Testis (tissue), 2 donors: ENCODE measurements around the gene HIGD2A.

Experiments
- POLR2A ChIP-seq: fragments of 450-650 bp; IDR thresholded peaks from one replicate; pipeline ENCODE4 v1.6.1; 2017; ENCODE audit warnings: antibody characterized with exemption, mild to moderate bottlenecking, moderate library complexity
- TF ChIP-seq, protein P1 (sequence below), 3 experiments: fragments of 450-650 bp in 2 of 3; fragments of 200-600 bp in 1 of 3; sonication (generic) in 1 of 3; IDR thresholded peaks; one replicate each; pipeline ENCODE4 v1.5.1; 2016 to 2019; ENCODE audit warnings: antibody characterized with exemption in 3 of 3, mild to moderate bottlenecking in 2 of 3, moderate library complexity in 1 of 3

DNA sequence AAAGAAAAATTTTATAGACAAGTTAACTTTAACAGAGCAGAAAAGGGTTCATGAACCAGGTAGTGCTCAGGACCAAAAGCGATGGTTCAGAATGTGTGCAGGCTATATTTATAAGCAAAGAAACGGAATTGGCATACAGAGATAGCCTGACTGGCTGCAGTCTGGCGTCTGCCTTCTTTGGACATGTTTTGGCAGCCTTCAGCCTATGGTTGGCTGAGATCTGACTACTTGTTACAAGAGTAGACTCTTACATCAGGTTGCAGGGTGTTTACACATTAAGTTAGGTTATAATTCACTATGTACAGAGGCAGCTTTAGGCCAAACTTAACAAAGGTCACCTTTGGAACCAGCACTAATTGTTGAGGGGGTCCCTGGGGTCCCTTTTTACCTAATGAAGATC is 7.1 kb upstream of the HIGD2A start:
- TF ChIP-seq, protein P1, sequence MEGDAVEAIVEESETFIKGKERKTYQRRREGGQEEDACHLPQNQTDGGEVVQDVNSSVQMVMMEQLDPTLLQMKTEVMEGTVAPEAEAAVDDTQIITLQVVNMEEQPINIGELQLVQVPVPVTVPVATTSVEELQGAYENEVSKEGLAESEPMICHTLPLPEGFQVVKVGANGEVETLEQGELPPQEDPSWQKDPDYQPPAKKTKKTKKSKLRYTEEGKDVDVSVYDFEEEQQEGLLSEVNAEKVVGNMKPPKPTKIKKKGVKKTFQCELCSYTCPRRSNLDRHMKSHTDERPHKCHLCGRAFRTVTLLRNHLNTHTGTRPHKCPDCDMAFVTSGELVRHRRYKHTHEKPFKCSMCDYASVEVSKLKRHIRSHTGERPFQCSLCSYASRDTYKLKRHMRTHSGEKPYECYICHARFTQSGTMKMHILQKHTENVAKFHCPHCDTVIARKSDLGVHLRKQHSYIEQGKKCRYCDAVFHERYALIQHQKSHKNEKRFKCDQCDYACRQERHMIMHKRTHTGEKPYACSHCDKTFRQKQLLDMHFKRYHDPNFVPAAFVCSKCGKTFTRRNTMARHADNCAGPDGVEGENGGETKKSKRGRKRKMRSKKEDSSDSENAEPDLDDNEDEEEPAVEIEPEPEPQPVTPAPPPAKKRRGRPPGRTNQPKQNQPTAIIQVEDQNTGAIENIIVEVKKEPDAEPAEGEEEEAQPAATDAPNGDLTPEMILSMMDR (IDR thresholded peaks at IDR 0.05): no peak
- no peak for TF ChIP-seq POLR2A
